IMR-90 (cell line): ENCODE data around the gene CYB5B. TPM values are rescaled to one million over a fixed set of nuclear protein-coding genes. Genes with fewer than 3 reads are reported as not detected.
A peak's percentile ranks its signal among the peaks of the same experiment; 100 is the strongest.

Source experiments
- ATAC-seq: fragments of 200-7000 bp; cut with Tn5 transposase; 2 replicates; pipeline ENCODE4 v1.9.1; 2020; ENCODE audit warnings: low read depth, mild to moderate bottlenecking, moderate library complexity
- BruUV-seq: library from RNA; stranded (reverse); fragments of 400-500 nt; replicated peaks from 2 replicates; lab custom pipeline; 2021; lab: Mats Ljungman, UMichigan
- CTCF ChIA-PET: fragments of 300-600 bp; formaldehyde crosslinking; extraction: SDS; loops from one replicate; lab custom pipeline; 2021; ENCODE audit warnings: antibody characterized with exemption; lab: Yijun Ruan, JAX
- POLR2A ChIA-PET: fragments of 300-600 bp; sonication (Branson Sonifier 250); formaldehyde crosslinking; loops from one replicate; lab custom pipeline; 2022; ENCODE audit warnings: antibody characterized with exemption; ENCODE audit not compliant: unreplicated experiment; lab: Charles Lee
- DNase-seq: peaks from one replicate; pipeline ENCODE4 v3.0.0; 2013
- H2AFZ ChIP-seq: replicated peaks from 2 replicates; pipeline ENCODE3; 2013; ENCODE audit warnings: low read length, mild to moderate bottlenecking; ENCODE audit not compliant: poor library complexity
- H2AK5ac ChIP-seq: 2 replicates; pipeline ENCODE4 v1.6.1; 2013; ENCODE audit warnings: low read depth, low read length, inconsistent platforms
- H2AK9ac ChIP-seq: replicated peaks from 2 replicates; pipeline ENCODE3; 2013; ENCODE audit warnings: mild to moderate bottlenecking, low read depth, low read length, moderate library complexity; ENCODE audit not compliant: poor library complexity
- H2BK120ac ChIP-seq: 2 replicates; pipeline ENCODE4 v1.6.1; 2013; ENCODE audit warnings: low read depth, low read length, inconsistent platforms
- H2BK15ac ChIP-seq: 3 replicates; pipeline ENCODE4 v1.6.1; 2013; ENCODE audit warnings: low read depth, low read length, inconsistent platforms
- H2BK20ac ChIP-seq: 2 replicates; pipeline ENCODE4 v1.6.1; 2013; ENCODE audit warnings: low read depth, mild to moderate bottlenecking, inconsistent platforms, low read length, moderate library complexity
- H2BK5ac ChIP-seq: 2 replicates; pipeline ENCODE4 v1.6.1; 2013; ENCODE audit warnings: mild to moderate bottlenecking, low read depth, low read length, inconsistent platforms; ENCODE audit not compliant: poor library complexity, severe bottlenecking
- H3K14ac ChIP-seq: replicated peaks from 2 replicates; pipeline ENCODE4 v1.6.1; 2013; ENCODE audit warnings: low read depth, low read length, inconsistent platforms
- H3K18ac ChIP-seq: 2 replicates; pipeline ENCODE4 v1.6.1; 2013; ENCODE audit warnings: low read depth, low read length, control low read depth
- H3K23ac ChIP-seq: 2 replicates; pipeline ENCODE4 v1.6.1; 2013; ENCODE audit warnings: low read depth, low read length, inconsistent platforms
- H3K27ac ChIP-seq: 2 replicates; pipeline ENCODE4 v1.5.1; 2013; ENCODE audit warnings: mild to moderate bottlenecking, control low read depth, low read length; ENCODE audit not compliant: insufficient read depth
- H3K27me3 ChIP-seq: 2 replicates; pipeline ENCODE4 v1.6.1; 2013; ENCODE audit warnings: low read length; ENCODE audit not compliant: control insufficient read depth, insufficient read depth
- H3K36me3 ChIP-seq: 2 replicates; pipeline ENCODE4 v1.6.1; 2013; ENCODE audit warnings: low read length, mixed read lengths; ENCODE audit not compliant: control insufficient read depth, insufficient read depth
- H3K4ac ChIP-seq: 2 replicates; pipeline ENCODE4 v1.6.1; 2013; ENCODE audit warnings: low read depth, low read length, inconsistent platforms
- H3K4me1 ChIP-seq: 2 replicates; pipeline ENCODE4 v1.6.1; 2013; ENCODE audit warnings: low read length, mixed read lengths; ENCODE audit not compliant: control insufficient read depth, insufficient read depth
- H3K4me2 ChIP-seq: 2 replicates; pipeline ENCODE4 v1.6.1; 2013; ENCODE audit warnings: low read depth, mild to moderate bottlenecking, control low read depth, low read length, moderate library complexity
- H3K4me3 ChIP-seq: 2 replicates; pipeline ENCODE4 v1.5.1; 2013; ENCODE audit warnings: low read depth, mild to moderate bottlenecking, control low read depth, low read length, moderate library complexity; ENCODE audit not compliant: insufficient read depth
- H3K56ac ChIP-seq: 2 replicates; pipeline ENCODE4 v1.6.1; 2013; ENCODE audit warnings: low read length, inconsistent platforms; ENCODE audit not compliant: insufficient read depth; ENCODE audit errors: extremely low read depth
- H3K79me1 ChIP-seq, 2 experiments: 2 replicates each; pipeline ENCODE4 v1.6.1; 2013; ENCODE audit warnings: low read length in 2 of 2, inconsistent platforms in 1 of 2, low read depth in 1 of 2
- H3K9ac ChIP-seq: 2 replicates; pipeline ENCODE4 v1.6.1; 2013; ENCODE audit warnings: low read depth, low read length, control low read depth
- H3K9me1 ChIP-seq: 2 replicates; pipeline ENCODE4 v1.6.1; 2013; ENCODE audit warnings: low read length, inconsistent platforms; ENCODE audit not compliant: insufficient read depth
- H3K9me3 ChIP-seq: 2 replicates; pipeline ENCODE4 v1.6.1; 2013; ENCODE audit warnings: low read length; ENCODE audit not compliant: control insufficient read depth, insufficient read depth
- H4K20me1 ChIP-seq: 2 replicates; pipeline ENCODE4 v1.6.1; 2013; ENCODE audit warnings: low read length, inconsistent platforms; ENCODE audit not compliant: insufficient read depth
- H4K5ac ChIP-seq: 2 replicates; pipeline ENCODE4 v1.6.1; 2013; ENCODE audit warnings: mild to moderate bottlenecking, low read depth, low read length, control low read depth
- H4K8ac ChIP-seq, 2 experiments: 2 replicates each; pipeline ENCODE4 v1.6.1; 2013; ENCODE audit warnings: low read depth in 2 of 2, low read length in 2 of 2, control low read depth in 1 of 2, inconsistent platforms in 1 of 2
- H4K91ac ChIP-seq: 2 replicates; pipeline ENCODE4 v1.6.1; 2013; ENCODE audit warnings: low read depth, low read length, inconsistent platforms; ENCODE audit not compliant: insufficient read depth
- CEBPB ChIP-seq: IDR thresholded peaks from 2 replicates; pipeline ENCODE4 v1.6.1; 2012; ENCODE audit warnings: low read depth, low read length, improper control_type of control experiment
- NFE2L2 ChIP-seq: fragments of 150-350 bp; IDR thresholded peaks from 2 replicates; pipeline ENCODE4 v1.6.1; 2016; ENCODE audit warnings: low read depth, mild to moderate bottlenecking, low read length
- WGBS, 2 experiments: methylation state at CpG; one replicate each; pipeline versions ENCODE4 v1.1.5 to v1.1.7; 2013; ENCODE audit warnings: missing lambda C conversion rate in 2 of 2; ENCODE audit not compliant: insufficient read length in 1 of 2; ENCODE audit errors: extremely low coverage in 2 of 2; 5-methylcytosine and 5-hydroxymethylcytosine counted together
- dilution Hi-C: fragments of 300-500 bp; cut with HindIII; formaldehyde crosslinking; loops from one replicate; pipeline ENCODE4 v1.14.3; 2018; ENCODE audit warnings: low sequenced_read_pairs; ENCODE audit not compliant: unreplicated experiment
- in situ Hi-C: fragments of 300-500 bp; cut with MboI; formaldehyde crosslinking; loops from 3 replicates; pipeline ENCODE4 v1.14.3; 2019; ENCODE audit warnings: low sequenced_read_pairs, inconsistent platforms, mixed read lengths
- intact Hi-C: fragments of 100-400 bp; cut with micrococcal nuclease; formaldehyde crosslinking; loops from 2 replicates; pipeline ENCODE4 v1.10.0; 2022
- polyA plus RNA-seq, 3 experiments: library from polyadenylated mRNA; depleted of rRNA; stranded (reverse); fragments of >200 nt; gene quantifications; 2 replicates each; pipeline ENCODE4 v1.2.3, GENCODE V29; 2012; ENCODE audit warnings: low replicate concordance in 1 of 3
- total RNA-seq: library from RNA; depleted of rRNA; stranded (reverse); fragments of >200 nt; gene quantifications from 2 replicates; pipeline ENCODE4 v1.2.3, GENCODE V29; 2012

CYB5B gene
- total and polyA plus RNA-seq, 2 of the 4 experiments (the other 2 are of a cell fraction), result 100 to 102 TPM

- H3K18ac ChIP-seq, result peak overlapping the region; percentile 32
- intact Hi-C loops, result loop anchor here (2.0 to 5.0 kb wide), 2 partner anchors 66 to 102 kb away; partner anchors contain the start of gene NFAT5
- WGBS, 2 experiments, result no CpG with 5 or more reads among the region's 6 CpGs
- H2BK20ac ChIP-seq, result peak overlapping the region; percentile 54; the same call in 1 of the 2 replicates
- no peak overlapping the region for H3K56ac ChIP-seq
- peak overlapping the region in 1 of 2 experiments; percentile 45; a peak in 2 of 4 replicates for H4K8ac ChIP-seq
- H3K4me1 ChIP-seq, result peaks cover 10% of the 10 kb centered on the region
- H3K27me3 ChIP-seq, result no peaks in the 10 kb centered on the region
- H3K36me3 ChIP-seq, result peaks cover 5% of the 10 kb centered on the region
- peak overlapping the region; percentile 4; the same call in 1 of the 3 replicates for H2BK15ac ChIP-seq
- peak overlapping the region; percentile 0; the same call in 1 of the 2 replicates for H4K5ac ChIP-seq
- peak overlapping the region; percentile 13 for H3K4me2 ChIP-seq
- no peaks in the 10 kb centered on the region for H3K9me3 ChIP-seq
- no peaks in the 10 kb centered on the region for H4K20me1 ChIP-seq
- no peak overlapping the region; the same call in 1 of the 2 replicates for H3K9ac ChIP-seq
- H3K4me3 ChIP-seq, result no peak overlapping the region
- peak overlapping the region; percentile 28 for H3K4ac ChIP-seq
- no peak for TF ChIP-seq NFE2L2
- peak; percentile 88 for TF ChIP-seq CEBPB
- peak overlapping the region; percentile 1; the same call in 1 of the 2 replicates for H4K91ac ChIP-seq
- in situ Hi-C loops, result no loop called here
- CTCF ChIA-PET, result interaction anchor here (0.6 to 2.5 kb wide), 5 partner anchors 12 to 1370 kb away, joined by 3 to 7 read pairs (median 4); no protein-coding TSS in a partner anchor
- peak overlapping the region; percentile 14; the same call in 1 of the 2 replicates for H3K23ac ChIP-seq
- peak overlapping the region; percentile 43 for H2AK9ac ChIP-seq
- peaks cover 6 to 15% of the 10 kb centered on the region in 2 experiments; a peak in 3 of 4 replicates for H3K79me1 ChIP-seq
- peak overlapping the region; percentile 62; the same call in 1 of the 2 replicates for H3K27ac ChIP-seq
- H2BK5ac ChIP-seq, result peak overlapping the region; percentile 12
- dilution Hi-C loops, result no loop called here
- peak; percentile 79 for DNase-seq
- ATAC-seq, result peak; percentile 88
- H2BK120ac ChIP-seq, result peak overlapping the region; percentile 66
- POLR2A ChIA-PET, result no interaction called here
- no TSS peak for BruUV-seq
- H3K14ac ChIP-seq, result peak overlapping the region; percentile 6; the same call in 1 of the 2 replicates
- peak overlapping the region; percentile 76 for H2AK5ac ChIP-seq
- no peak overlapping the region for H2AFZ ChIP-seq
- peaks cover 2% of the 10 kb centered on the region; the same call in 1 of the 2 replicates for H3K9me1 ChIP-seq
These were observed 40.8 kb downstream of the CYB5B start for GRCh38 chr16:69465083-69465721.
